ENCODE measurements around the gene IQSEC3. TPM values are rescaled to one million over a fixed set of nuclear protein-coding genes. Genes with fewer than 3 reads are reported as not detected.

Gene IQSEC3
- total RNA-seq, 1 experiment from 2014 or later: 0.55 TPM

GRCh38 chr12:125566-125965 lies 59.0 kb downstream of the IQSEC3 start:
- Mint-ChIP-seq H3K27ac (no peak overlapping the region), H3K4me3 (no peak overlapping the region), H3K27me3 (ENCODE audit: low read depth) (peaks cover 2% of the 10 kb centered on the region), H3K9me3 (no peaks in the 10 kb centered on the region; a peak in 1 of 5 replicates), H3K36me3 (ENCODE audit: insufficient read depth in 1 of 3, low read depth in 3 of 3) (no peaks in the 10 kb centered on the region), H3K4me1 (peaks cover 0 to 9% of the 10 kb centered on the region in 2 experiments; a peak in 2 of 4 replicates)
- no peak overlapping the region for H3K4ac ChIP-seq (ENCODE audit: low read depth, low read length)
- no CpG with 5 or more reads among the region's 23 CpGs for WGBS (ENCODE audit: extremely low coverage, insufficient read length, low lambda C conversion rate)
- no peak overlapping the region for H3K4me2 ChIP-seq (ENCODE audit: insufficient read depth, insufficient read length, low read length)
- H3K79me2 ChIP-seq (ENCODE audit: insufficient read depth, low read length): no peaks in the 10 kb centered on the region
- H3K23ac ChIP-seq (ENCODE audit: insufficient read length, low read depth, low read length): no peak overlapping the region
- H4K91ac ChIP-seq (ENCODE audit: insufficient read length, low read depth, low read length): no peak overlapping the region
- no peak overlapping the region for H2BK15ac ChIP-seq (ENCODE audit: low read depth, low read length)
- no peaks in the 10 kb centered on the region for H3K79me1 ChIP-seq (ENCODE audit: insufficient read depth, low read depth, low read length, poor library complexity, severe bottlenecking)
- no peak for DNase-seq
- H2BK5ac ChIP-seq (ENCODE audit: insufficient read length, low read length): no peak overlapping the region
- no peak overlapping the region for H3K18ac ChIP-seq (ENCODE audit: insufficient read length, low read depth, low read length)
- no peak overlapping the region for H3T11ph ChIP-seq (ENCODE audit: low read length)
- no peak overlapping the region for H3K9ac ChIP-seq (ENCODE audit: extremely low read depth, insufficient read length, low read length)
- H2AFZ ChIP-seq (ENCODE audit: low read length): no peak overlapping the region
- H3K27ac ChIP-seq (ENCODE audit: insufficient read length, low read depth, low read length): no peak overlapping the region
- H2AK5ac ChIP-seq (ENCODE audit: insufficient read length, low read length): no peak overlapping the region
- H2BK120ac ChIP-seq (ENCODE audit: low read depth, low read length, poor library complexity, severe bottlenecking): no peak overlapping the region
- no peaks in the 10 kb centered on the region for H3K27me3 ChIP-seq (ENCODE audit: insufficient read depth, low read length)
- no peaks in the 10 kb centered on the region for H3K9me3 ChIP-seq (ENCODE audit: control insufficient read depth, low read depth, low read length)
- H3K23me2 ChIP-seq (ENCODE audit: insufficient read length, low read depth, low read length, poor library complexity, severe bottlenecking): no peaks in the 10 kb centered on the region
- no peak overlapping the region for H4K8ac ChIP-seq (replicated peaks; ENCODE audit: insufficient read length, low read depth, low read length)
- no peaks in the 10 kb centered on the region for H4K20me1 ChIP-seq (ENCODE audit: control insufficient read depth, insufficient read depth, insufficient read length)
- no peaks in the 10 kb centered on the region for H3K4me1 ChIP-seq (ENCODE audit: insufficient read depth, low read length)
- H2BK20ac ChIP-seq (ENCODE audit: low read depth, low read length, poor library complexity, severe bottlenecking): no peak overlapping the region
- no peak for TF ChIP-seq CTCF (conservative IDR thresholded peaks at IDR 0.05)
- H3K56ac ChIP-seq (ENCODE audit: insufficient read length, low read depth, low read length): no peak overlapping the region
- H4K5ac ChIP-seq (ENCODE audit: insufficient read length, low read depth, low read length): no peak overlapping the region
- no peak overlapping the region for H2BK12ac ChIP-seq (ENCODE audit: insufficient read length, low read depth, low read length)
- H3K14ac ChIP-seq (ENCODE audit: insufficient read depth, low read length): no peak overlapping the region

All from H9 (cell line).